ENCODE results near the gene CYTH1. TPM values are rescaled to one million over a fixed set of nuclear protein-coding genes. Genes with fewer than 3 reads are reported as not detected.
A peak's percentile ranks its signal among the peaks of the same experiment; 100 is the strongest.

CYTH1 gene
- total and polyA plus RNA-seq, 2 donors (not counting 1 experiment from before 2014, with no cell fraction given): 255 to 353 TPM

DNA sequence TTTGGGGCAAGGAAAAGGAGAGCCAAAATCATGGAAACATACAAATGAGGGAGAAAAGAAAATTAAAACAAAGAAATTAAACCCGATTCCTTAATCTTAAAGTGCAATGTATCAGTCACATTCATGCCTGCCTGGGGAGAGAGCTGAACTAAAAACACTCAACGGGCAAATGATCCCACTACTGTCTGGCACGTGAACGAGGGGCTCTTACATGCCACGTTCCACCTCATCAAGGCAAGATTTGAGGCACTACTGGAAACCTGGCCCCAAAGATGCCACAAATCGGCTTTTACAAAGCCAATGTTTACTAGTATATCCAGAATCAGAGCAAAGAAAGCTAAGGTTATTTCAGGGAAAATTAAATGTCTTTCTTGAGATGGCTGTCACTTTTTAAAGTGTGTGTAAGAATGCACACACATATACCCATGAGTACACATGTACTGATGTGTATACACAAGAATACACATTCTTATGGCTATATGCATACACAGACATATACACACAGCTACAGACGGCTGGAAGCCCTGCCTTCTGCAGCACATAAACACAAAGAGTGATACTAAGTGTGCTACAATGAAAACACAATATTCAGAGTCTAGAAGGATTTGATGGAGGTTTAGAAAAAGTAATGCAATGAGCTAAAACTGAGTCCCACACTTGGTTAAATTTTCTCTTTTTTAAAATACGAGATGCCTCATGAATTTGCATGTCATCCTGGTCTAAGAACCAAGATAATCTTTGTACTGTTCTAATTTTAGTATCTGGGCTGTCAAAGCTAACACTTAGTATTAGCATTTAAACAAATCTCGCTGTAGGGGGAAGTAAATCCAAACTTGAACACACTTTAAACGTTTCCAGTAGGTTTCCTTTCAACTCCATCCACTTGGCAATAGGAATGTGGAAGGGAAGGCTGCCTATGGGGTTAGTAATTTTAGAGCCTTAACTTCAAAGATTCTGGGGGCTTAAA is 85.8 kb downstream of the CYTH1 start:
- peak overlapping the region; percentile 44 for H3K4me3 Mint-ChIP-seq
- Histone ChIP-seq H3K9ac (ENCODE audit: low read length) (no peak overlapping the region), H3K79me2 (ENCODE audit: control insufficient read depth, insufficient read depth, low read length) (peaks cover 63% of the 10 kb centered on the region), H3K9me3 (ENCODE audit: control extremely low read depth in 1 of 3, control insufficient read depth in 2 of 3, insufficient read depth in 1 of 3, low read length in 2 of 3) (no peaks in the 10 kb centered on the region), H3K4me3 (ENCODE audit: control extremely low read depth in 1 of 5, extremely low read depth in 1 of 5, insufficient read depth in 1 of 5, low read depth in 2 of 5, low read length in 4 of 5) (no peak overlapping the region), H3K4me1 (ENCODE audit: control insufficient read depth in 2 of 2, insufficient read depth in 2 of 2, low read length in 2 of 2) (peaks cover 33 to 39% of the 10 kb centered on the region in 2 donors), H3K36me3 (replicated peaks in 1 of 2; ENCODE audit: control extremely low read depth in 1 of 2, control insufficient read depth in 1 of 2, extremely low read depth in 1 of 2, insufficient read depth in 2 of 2, low read length in 1 of 2) (peaks cover 8 to 91% of the 10 kb centered on the region in 2 experiments), H3K27ac (ENCODE audit: low read length in 2 of 2) (peak overlapping the region; percentile 35 to 58), H2AFZ (ENCODE audit: insufficient read depth, low read depth, low read length, poor library complexity, severe bottlenecking) (no peak overlapping the region), H3K4me2 (replicated peaks; ENCODE audit: low read depth, low read length, poor library complexity, severe bottlenecking) (peak overlapping the region; percentile 1), H4K20me1 (ENCODE audit: control insufficient read depth, insufficient read depth, low read length, poor library complexity, severe bottlenecking) (peaks cover 73% of the 10 kb centered on the region), H3K27me3 (replicated peaks in 1 of 4; ENCODE audit: control extremely low read depth in 1 of 4, control insufficient read depth in 3 of 4, insufficient read depth in 4 of 4, low read length in 3 of 4) (no peaks in the 10 kb centered on the region)
- H3K9me3 Mint-ChIP-seq (ENCODE audit: insufficient read depth): no peaks in the 10 kb centered on the region
- ChIA-PET POLR2A (interaction anchor here (2.2 kb wide), 1 partner anchor 10 kb away, joined by 10 read pairs; no protein-coding TSS in a partner anchor), CTCF (interaction anchor here (0.7 to 2.5 kb wide), 11 partner anchors 9 to 191 kb away, joined by 3 to 19 read pairs (median 3); no protein-coding TSS in a partner anchor)
- no peak for ATAC-seq (ENCODE audit: low read depth)
- 80% methylated on average over 4 of the region's 10 CpGs for WGBS (ENCODE audit: insufficient coverage)
- intact Hi-C loops (cut with micrococcal nuclease): loop anchor here (2.0 kb wide), 1 partner anchor 49 kb away; no protein-coding TSS in a partner anchor
- TF ChIP-seq EZH2 (IDR thresholded peaks at IDR 0.05; ENCODE audit: borderline replicate concordance, insufficient read depth, low read depth, low read length, poor library complexity, severe bottlenecking) (no peak), CTCF (IDR thresholded peaks at IDR 0.05) (no peak)
- H3K27me3 Mint-ChIP-seq: no peaks in the 10 kb centered on the region
- H3K4me1 Mint-ChIP-seq: peaks cover 56% of the 10 kb centered on the region
- peak overlapping the region; percentile 57 for H3K27ac Mint-ChIP-seq
- no peak for DNase-seq

All from B cell (primary cell).